Upper lobe of left lung (tissue), 6 donors: Measurements from ENCODE around the gene MUC5AC. TPM values are rescaled to one million over a fixed set of nuclear protein-coding genes. Genes with fewer than 3 reads are reported as not detected.

Source experiments
- ATAC-seq, 2 donors: fragments of 200-7000 bp; cut with Tn5 transposase; one replicate each; pipeline ENCODE4 v1.9.1; 2022; ENCODE audit warnings: mild to moderate bottlenecking in 2 of 2, moderate library complexity in 2 of 2; ENCODE audit not compliant: low FRiP score in 2 of 2
- DNase-seq, 2 donors: peaks; one replicate each; pipeline ENCODE4 v3.0.0-alpha.2; 2019 to 2020
- H3K27ac ChIP-seq, 4 donors: fragments of 200-600 bp; sonication (generic); one replicate each; pipeline ENCODE4 v1.5.1; 2016 to 2019
- H3K27me3 ChIP-seq, 4 donors: fragments of 200-600 bp; sonication (generic); one replicate each; pipeline ENCODE4 v1.5.1; 2017 to 2019
- H3K36me3 ChIP-seq, 4 donors: fragments of 200-600 bp; sonication (generic); one replicate each; pipeline ENCODE4 v1.5.1; 2016 to 2019
- H3K4me1 ChIP-seq, 4 donors: fragments of 200-600 bp; sonication (generic); one replicate each; pipeline ENCODE4 v1.5.1; 2018 to 2019
- H3K4me3 ChIP-seq, 4 donors: fragments of 200-600 bp; sonication (generic); one replicate each; pipeline ENCODE4 v1.5.1; 2017 to 2019; ENCODE audit warnings: mild to moderate bottlenecking in 2 of 4, moderate library complexity in 1 of 4
- H3K9me3 ChIP-seq, 4 donors: fragments of 200-600 bp; sonication (generic); one replicate each; pipeline ENCODE4 v1.5.1; 2018 to 2019
- EP300 ChIP-seq, 4 donors: sonication (generic); formaldehyde crosslinking; IDR thresholded peaks; one replicate each; pipeline ENCODE4 v1.5.1; 2017; ENCODE audit warnings: antibody characterized with exemption in 4 of 4, control low read depth in 2 of 4
- POLR2A ChIP-seq, 4 donors: fragments of 450-650 bp; IDR thresholded peaks; one replicate each; pipeline ENCODE4 v1.5.1; 2016 to 2017; ENCODE audit warnings: antibody characterized with exemption in 4 of 4, mild to moderate bottlenecking in 2 of 4
- POLR2AphosphoS5 ChIP-seq, 2 donors: sonication (generic); formaldehyde crosslinking; IDR thresholded peaks; one replicate each; pipeline ENCODE4 v1.5.1; 2017; ENCODE audit warnings: antibody characterized with exemption in 2 of 2
- WGBS, 2 donors: methylation state at CpG; one replicate each; pipeline ENCODE4 v1.1.5; 2017 to 2018; 5-methylcytosine and 5-hydroxymethylcytosine counted together
- total RNA-seq, 6 donors: library from RNA; depleted of rRNA in 4 of 6; stranded (reverse); fragments of >200 nt in 4 of 6; gene quantifications; one replicate each; pipeline versions ENCODE4 v1.1.0 to v1.2.1, GENCODE V29; 2016 to 2021
- TF ChIP-seq, protein P1 (sequence below), 6 experiments: fragments of 450-650 bp in 4 of 6; fragments of 200-600 bp in 2 of 6; sonication (generic) in 2 of 6; IDR thresholded peaks; one replicate each; pipeline ENCODE4 v1.5.1; 2016 to 2019; ENCODE audit warnings: antibody characterized with exemption in 6 of 6
- donor health status: DM: no; HTN: no; CAD: no; lungs with moderate emphysema.
- donor health status: DM: no; HTN: yes; CAD: no; lungs with severe emphysema.

Gene MUC5AC, protein sequence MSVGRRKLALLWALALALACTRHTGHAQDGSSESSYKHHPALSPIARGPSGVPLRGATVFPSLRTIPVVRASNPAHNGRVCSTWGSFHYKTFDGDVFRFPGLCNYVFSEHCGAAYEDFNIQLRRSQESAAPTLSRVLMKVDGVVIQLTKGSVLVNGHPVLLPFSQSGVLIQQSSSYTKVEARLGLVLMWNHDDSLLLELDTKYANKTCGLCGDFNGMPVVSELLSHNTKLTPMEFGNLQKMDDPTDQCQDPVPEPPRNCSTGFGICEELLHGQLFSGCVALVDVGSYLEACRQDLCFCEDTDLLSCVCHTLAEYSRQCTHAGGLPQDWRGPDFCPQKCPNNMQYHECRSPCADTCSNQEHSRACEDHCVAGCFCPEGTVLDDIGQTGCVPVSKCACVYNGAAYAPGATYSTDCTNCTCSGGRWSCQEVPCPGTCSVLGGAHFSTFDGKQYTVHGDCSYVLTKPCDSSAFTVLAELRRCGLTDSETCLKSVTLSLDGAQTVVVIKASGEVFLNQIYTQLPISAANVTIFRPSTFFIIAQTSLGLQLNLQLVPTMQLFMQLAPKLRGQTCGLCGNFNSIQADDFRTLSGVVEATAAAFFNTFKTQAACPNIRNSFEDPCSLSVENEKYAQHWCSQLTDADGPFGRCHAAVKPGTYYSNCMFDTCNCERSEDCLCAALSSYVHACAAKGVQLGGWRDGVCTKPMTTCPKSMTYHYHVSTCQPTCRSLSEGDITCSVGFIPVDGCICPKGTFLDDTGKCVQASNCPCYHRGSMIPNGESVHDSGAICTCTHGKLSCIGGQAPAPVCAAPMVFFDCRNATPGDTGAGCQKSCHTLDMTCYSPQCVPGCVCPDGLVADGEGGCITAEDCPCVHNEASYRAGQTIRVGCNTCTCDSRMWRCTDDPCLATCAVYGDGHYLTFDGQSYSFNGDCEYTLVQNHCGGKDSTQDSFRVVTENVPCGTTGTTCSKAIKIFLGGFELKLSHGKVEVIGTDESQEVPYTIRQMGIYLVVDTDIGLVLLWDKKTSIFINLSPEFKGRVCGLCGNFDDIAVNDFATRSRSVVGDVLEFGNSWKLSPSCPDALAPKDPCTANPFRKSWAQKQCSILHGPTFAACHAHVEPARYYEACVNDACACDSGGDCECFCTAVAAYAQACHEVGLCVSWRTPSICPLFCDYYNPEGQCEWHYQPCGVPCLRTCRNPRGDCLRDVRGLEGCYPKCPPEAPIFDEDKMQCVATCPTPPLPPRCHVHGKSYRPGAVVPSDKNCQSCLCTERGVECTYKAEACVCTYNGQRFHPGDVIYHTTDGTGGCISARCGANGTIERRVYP (N-terminal part only)
- 1 to 10 TPM in 2 of 6 donors, under 1 TPM in 3, not detected in 1; under 0.01 to 7.3 (median 0.78) TPM for total RNA-seq

DNA sequence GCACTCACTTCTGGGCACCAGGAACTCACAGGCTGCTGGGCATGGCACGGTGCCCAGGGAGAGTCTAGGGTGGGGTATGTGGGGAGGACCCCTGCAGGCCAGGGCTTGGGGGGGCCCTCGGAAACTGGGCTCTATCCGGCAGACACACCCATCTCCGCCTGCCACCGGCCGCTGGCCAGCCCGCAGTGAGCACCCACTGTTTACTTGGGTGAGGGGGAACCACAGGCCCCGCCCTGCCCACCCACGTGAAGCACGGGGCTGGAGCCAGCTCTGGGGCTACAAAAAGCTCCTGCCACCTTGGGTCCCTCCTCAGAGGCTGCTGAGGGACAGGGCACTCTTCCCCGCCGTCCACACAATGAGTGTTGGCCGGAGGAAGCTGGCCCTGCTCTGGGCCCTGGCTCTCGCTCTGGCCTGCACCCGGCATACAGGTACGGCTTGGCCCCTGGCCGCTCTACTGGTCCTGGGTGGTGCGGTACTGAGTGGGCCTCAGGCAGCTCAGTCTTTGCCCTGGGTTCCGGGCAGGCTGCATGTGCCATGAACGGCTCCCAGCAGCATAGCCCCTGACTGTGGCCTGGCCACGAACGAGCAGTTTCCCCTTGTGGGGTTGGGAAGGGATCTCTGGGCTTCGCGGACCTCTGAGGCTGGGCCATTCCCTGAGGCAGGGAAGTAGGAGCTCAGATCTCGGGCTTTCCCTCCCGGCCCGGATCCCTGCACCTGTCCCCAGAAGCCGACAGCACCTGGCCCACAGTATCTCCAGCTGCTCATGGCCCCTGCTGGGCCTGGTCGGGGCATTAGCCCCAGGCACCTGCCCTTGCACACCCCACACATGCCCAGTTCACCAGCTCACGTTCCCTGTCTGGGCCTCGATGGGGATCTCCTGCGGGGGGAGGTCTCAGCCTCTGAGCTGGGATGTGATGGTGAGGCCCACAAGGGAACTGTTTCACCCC is at the start of gene MUC5AC:
MUC5AC (plus strand) TSS at position 309 of the 947 bp plus-strand sequence; CDS start at position 356, 47 bp downstream.
- Histone ChIP-seq H3K27ac (no peak within 1 kb of the TSS), H3K4me3 (no peak within 1 kb of the TSS), H3K9me3 (no peaks in the 10 kb centered on the region), H3K36me3 (no peaks in the 10 kb centered on the region), H3K27me3 (no peaks in the 10 kb centered on the region), H3K4me1 (no peaks in the 10 kb centered on the region)
- 85 to 89% methylated on average over 7 to 17 of the region's 32 CpGs for WGBS, 2 donors
- TF ChIP-seq POLR2A (IDR thresholded peaks at IDR 0.05), result no peak
- no peak for TF ChIP-seq EP300 (IDR thresholded peaks at IDR 0.05)
- TF ChIP-seq POLR2AphosphoS5 (IDR thresholded peaks at IDR 0.05), result no peak
- TF ChIP-seq, protein P1, sequence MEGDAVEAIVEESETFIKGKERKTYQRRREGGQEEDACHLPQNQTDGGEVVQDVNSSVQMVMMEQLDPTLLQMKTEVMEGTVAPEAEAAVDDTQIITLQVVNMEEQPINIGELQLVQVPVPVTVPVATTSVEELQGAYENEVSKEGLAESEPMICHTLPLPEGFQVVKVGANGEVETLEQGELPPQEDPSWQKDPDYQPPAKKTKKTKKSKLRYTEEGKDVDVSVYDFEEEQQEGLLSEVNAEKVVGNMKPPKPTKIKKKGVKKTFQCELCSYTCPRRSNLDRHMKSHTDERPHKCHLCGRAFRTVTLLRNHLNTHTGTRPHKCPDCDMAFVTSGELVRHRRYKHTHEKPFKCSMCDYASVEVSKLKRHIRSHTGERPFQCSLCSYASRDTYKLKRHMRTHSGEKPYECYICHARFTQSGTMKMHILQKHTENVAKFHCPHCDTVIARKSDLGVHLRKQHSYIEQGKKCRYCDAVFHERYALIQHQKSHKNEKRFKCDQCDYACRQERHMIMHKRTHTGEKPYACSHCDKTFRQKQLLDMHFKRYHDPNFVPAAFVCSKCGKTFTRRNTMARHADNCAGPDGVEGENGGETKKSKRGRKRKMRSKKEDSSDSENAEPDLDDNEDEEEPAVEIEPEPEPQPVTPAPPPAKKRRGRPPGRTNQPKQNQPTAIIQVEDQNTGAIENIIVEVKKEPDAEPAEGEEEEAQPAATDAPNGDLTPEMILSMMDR (IDR thresholded peaks at IDR 0.05), result no peak
- ATAC-seq (no peak), DNase-seq (peak; percentile 14 to 75)

- TF ChIP-seq, protein P1 (IDR thresholded peaks at IDR 0.05), result no peak
- no peak for TF ChIP-seq EP300 (IDR thresholded peaks at IDR 0.05)
- no peak for TF ChIP-seq POLR2AphosphoS5 (IDR thresholded peaks at IDR 0.05)
- no peak for TF ChIP-seq POLR2A (IDR thresholded peaks at IDR 0.05)
- Histone ChIP-seq H3K27me3 (no peaks in the 10 kb centered on the region), H3K27ac (no peak overlapping the region), H3K4me3 (no peak overlapping the region), H3K9me3 (no peaks in the 10 kb centered on the region), H3K36me3 (no peaks in the 10 kb centered on the region), H3K4me1 (no peaks in the 10 kb centered on the region)
- DNase-seq (peak in 1 of 2 donors; percentile 78), ATAC-seq (no peak)
- WGBS, 2 donors, result 77 to 80% methylated on average over 20 to 29 of the region's 29 CpGs
These were observed 49.4 kb upstream of the MUC5AC start for GRCh38 chr11:1108246-1108900.

GRCh38 chr11:1109101-1109917 is 48.4 kb upstream of the MUC5AC start:
- Histone ChIP-seq H3K4me3 (no peak overlapping the region), H3K4me1 (no peaks in the 10 kb centered on the region), H3K27ac (no peak overlapping the region), H3K9me3 (no peaks in the 10 kb centered on the region), H3K36me3 (no peaks in the 10 kb centered on the region), H3K27me3 (no peaks in the 10 kb centered on the region)
- TF ChIP-seq POLR2AphosphoS5 (IDR thresholded peaks at IDR 0.05) (no peak), POLR2A (IDR thresholded peaks at IDR 0.05) (no peak), EP300 (IDR thresholded peaks at IDR 0.05) (no peak)
- TF ChIP-seq, protein P1 (IDR thresholded peaks at IDR 0.05), result no peak
- 78 to 81% methylated on average over 16 to 22 of the region's 28 CpGs for WGBS, 2 donors
- peak in 1 of 2 donors; percentile 49 for DNase-seq
- no peak for ATAC-seq
